ENCODE measurements around the gene ENOX1.

- no peak for TF ChIP-seq TARDBP (IDR thresholded peaks at IDR 0.05)
- TF ChIP-seq SP1 (IDR thresholded peaks at IDR 0.05): no peak
- no peak for TF ChIP-seq FOXA1 (IDR thresholded peaks at IDR 0.05)
- no peak for TF ChIP-seq FOXM1 (IDR thresholded peaks at IDR 0.05; ENCODE audit: borderline replicate concordance)
- TF ChIP-seq ARNT (IDR thresholded peaks at IDR 0.05): no peak
These were observed 586.0 kb downstream of the ENOX1 start for GRCh38 chr13:43200736-43201135.
